ENCODE data around the gene STARD7.
"Not testable (repeated sequence)": the region's sequence is repeated elsewhere in the genome, so short reads cannot be mapped to it uniquely, and the experiment has no call there.

STARD7 gene

DNA sequence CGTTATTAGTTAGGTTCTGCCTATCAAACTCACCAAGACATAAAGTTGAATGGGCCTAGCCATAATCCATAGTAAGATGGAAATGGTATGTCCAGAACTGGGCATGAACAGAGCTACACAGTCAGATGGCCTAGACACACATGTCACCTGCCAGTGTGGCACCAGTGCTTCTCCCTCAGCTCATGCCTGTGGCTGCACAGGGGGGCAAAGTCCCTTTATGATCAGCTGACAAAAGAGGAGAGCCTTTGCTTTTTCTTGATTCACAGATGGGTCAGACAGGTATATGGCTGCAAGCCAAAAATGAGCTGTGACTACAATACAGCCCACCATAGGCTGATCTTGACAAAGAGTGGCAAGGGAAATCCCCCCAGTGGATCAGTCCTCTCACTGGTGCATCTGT lies 28.3 kb upstream of the STARD7 start:
- DNase-seq (ENCODE audit: low read depth in 2 of 2) = no peak

GRCh38 chr2:96233880-96234316 lies 25.3 kb upstream of the STARD7 start:
- DNase-seq (ENCODE audit: low read depth in 2 of 2) = no peak

GRCh38 chr2:96233436-96233835 lies 24.8 kb upstream of the STARD7 start:
- no peak for DNase-seq (ENCODE audit: low read depth in 2 of 2)

DNA sequence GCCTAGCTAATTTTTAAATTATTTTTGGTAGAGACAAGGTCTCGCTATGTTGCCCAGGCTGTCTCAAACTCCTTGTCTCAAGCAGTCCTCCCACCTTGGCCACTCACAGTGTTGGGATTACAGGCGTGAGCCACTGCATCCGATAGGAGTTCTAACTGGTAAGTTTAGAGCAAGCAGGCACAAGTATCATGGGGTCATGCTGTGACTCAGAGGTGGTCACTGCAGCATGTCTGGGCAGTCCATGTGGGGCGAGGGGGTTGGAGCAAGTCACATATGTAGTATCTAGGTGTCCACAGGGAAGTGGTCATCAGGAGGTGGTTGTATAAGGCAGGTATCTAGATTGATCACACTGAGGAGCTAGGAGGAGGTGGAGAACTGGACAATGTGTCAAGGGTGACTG lies 22.7 kb upstream of the STARD7 start:
- no peak for DNase-seq (ENCODE audit: low read depth in 2 of 2)

DNA sequence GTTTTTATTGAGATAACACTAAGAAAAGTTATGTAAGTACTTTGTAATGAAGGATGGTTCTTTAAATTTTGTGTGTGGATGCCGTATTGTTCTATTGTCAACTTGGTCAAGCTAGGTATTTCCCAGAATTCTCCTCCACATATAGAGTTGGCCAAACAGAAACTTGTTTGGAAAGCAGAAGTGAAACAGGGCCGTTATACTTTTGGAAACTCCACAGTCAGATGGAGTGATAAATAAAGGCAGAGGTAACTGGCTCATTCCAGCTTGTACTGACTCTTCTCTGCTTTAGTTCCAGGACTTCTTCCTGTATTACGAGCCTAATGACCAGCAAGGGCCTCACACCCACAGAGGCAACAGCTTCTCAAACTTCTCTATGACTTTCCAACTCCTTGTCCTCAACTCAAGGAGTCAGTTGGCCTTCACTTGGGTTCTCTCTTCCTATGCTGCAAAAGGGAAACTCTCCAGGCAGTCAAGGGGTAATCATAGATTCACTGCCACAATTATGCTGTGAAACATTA lies 16.4 kb upstream of the STARD7 start:
- no peak for DNase-seq (ENCODE audit: low read depth in 2 of 2)

- not testable (repeated sequence) for DNase-seq (ENCODE audit: low read depth in 2 of 2)
Observed at GRCh38 chr2:96221106-96221505, 12.5 kb upstream of the STARD7 start.

- DNase-seq (ENCODE audit: low read depth in 2 of 2) = not testable (repeated sequence)
Observed at GRCh38 chr2:96219959-96220358, 11.3 kb upstream of the STARD7 start.

- no peak for DNase-seq (ENCODE audit: low read depth in 2 of 2)
Observed at GRCh38 chr2:96218508-96219131, 10.0 kb upstream of the STARD7 start.

GRCh38 chr2:96214554-96214953 lies 5.9 kb upstream of the STARD7 start:
- DNase-seq (ENCODE audit: low read depth in 2 of 2) = no peak

DNA sequence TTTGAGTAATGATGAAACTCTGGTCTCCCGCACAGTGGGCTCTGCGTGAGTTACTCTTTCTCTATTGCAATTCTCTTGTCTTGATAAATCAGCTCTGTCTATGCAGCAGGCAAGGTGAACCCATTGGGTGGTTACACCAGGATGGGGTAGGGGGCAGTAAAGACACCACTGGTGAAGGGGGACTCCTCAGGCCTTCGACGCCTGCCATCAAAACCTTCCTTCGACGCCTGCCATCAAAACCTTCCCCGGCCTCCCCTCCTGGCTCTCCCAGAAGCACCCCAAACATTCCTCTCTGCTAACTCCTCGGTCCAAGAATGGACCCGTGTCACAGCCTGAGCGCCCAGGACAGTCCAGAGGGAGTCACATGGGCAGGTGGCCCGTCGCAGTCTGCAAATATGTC lies 4.8 kb upstream of the STARD7 start:
- DNase-seq (ENCODE audit: low read depth in 2 of 2) = no peak

DNA sequence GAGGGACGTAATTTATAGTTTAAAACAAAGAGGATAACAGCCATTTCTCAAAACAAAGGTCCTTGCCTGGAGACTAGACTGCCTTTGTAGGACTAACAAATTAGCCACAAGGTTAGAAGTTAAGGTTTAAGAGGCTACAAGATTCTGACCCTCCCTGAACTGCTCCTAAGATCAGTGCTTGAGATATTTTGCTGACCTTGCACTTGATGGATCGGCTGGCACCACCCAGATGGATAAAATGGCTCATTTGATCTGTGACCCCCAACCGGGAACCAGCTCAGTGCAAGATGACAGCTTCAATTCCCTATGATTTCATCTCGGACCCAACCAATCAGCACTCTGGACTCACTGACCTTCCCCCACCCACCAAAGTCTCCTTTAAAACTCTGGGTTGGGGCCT lies 3.7 kb upstream of the STARD7 start:
- no peak for DNase-seq (ENCODE audit: low read depth in 2 of 2)

GRCh38 chr2:96209729-96210085 lies 1.1 kb upstream of the STARD7 start:
- DNase-seq (ENCODE audit: low read depth in 2 of 2) = no peak

GRCh38 chr2:96209011-96209728 lies 543 bp upstream of the STARD7 start:
- DNase-seq (ENCODE audit: low read depth in 2 of 2) = no peak

DNA sequence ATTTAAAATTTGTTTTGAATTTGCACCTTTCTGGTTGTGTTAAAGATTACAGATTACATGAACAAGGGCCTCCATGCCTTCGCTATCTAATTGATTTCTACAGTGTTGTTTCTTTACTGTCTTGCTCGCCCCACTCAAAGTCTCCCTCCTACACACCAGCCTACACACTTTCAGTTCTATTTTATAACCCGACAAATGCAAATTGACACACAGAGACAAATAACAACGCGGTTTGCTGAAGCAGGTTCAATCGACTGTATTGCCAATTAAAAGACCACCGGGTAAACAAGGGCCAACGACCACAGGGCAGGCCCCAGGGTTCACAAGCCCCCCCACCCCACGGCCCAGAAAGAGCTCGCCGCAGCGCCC lies 869 bp downstream of the STARD7 start:
- DNase-seq (ENCODE audit: low read depth in 2 of 2) = no peak

GRCh38 chr2:96207073-96207773 lies 1.4 kb downstream of the STARD7 start:
- DNase-seq (ENCODE audit: low read depth in 2 of 2) = no peak

GRCh38 chr2:96205888-96206287 lies 2.7 kb downstream of the STARD7 start:
- no peak for DNase-seq (ENCODE audit: low read depth in 2 of 2)

- no peak for DNase-seq (ENCODE audit: low read depth in 2 of 2)
Observed at GRCh38 chr2:96204836-96205624, 3.6 kb downstream of the STARD7 start.

GRCh38 chr2:96203130-96204028 lies 5.2 kb downstream of the STARD7 start:
- no peak for DNase-seq (ENCODE audit: low read depth in 2 of 2)

DNA sequence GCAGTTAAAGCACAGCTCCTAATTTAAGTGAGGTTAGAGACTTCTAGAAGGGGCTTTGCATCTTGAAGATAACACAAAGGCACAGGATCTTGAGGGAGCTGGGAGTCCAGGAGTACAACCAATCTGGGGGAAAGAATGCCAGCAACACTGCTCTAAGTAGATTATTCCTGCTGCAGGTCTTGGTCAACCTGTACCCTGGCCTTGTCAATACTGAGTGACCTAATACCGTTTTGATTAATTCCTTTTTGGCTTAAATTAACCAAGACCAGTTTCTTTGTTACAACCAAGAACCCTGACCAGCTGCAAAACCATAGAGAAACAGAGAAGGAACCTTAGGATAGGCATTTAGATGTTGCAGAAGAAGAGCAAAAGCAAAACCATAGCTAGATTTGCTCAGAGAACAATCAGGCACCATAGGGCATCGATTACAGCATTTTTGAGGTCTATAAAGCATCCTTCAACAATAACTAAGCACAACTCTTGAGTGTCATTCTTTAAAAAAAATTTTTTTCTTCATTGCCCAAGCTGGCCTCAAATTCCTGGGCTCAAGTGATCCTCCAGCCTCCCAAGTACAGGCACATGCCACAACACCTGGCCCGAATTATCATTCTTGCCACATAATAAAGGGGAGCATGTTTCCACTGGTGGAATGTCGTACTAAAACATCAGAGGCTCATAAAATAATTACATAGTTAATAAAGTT lies 6.3 kb downstream of the STARD7 start:
- no peak for DNase-seq (ENCODE audit: low read depth in 2 of 2)

DNA sequence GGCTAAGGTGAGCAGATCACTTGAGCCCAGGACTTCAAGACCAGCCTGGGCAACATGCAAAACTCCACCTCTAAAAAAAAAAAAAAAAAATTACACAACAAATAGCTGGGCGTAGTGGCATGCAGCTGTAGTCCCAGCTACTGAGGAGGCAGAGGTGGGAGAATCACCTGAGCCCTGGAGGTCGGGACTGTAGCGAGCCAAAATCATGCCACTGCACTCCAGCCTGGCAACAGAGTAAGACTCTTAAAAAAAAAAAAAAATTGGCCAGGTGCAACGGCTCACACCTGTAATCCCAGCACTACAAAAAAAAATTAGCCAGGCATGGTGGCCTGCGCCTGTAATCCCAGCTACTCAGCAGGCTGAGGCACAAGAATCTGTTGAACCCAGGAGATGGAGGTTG lies 7.3 kb downstream of the STARD7 start:
- DNase-seq (ENCODE audit: low read depth in 2 of 2) = no peak

Measured in stimulated activated CD4-positive, alpha-beta T cell treated with anti-CD3 and anti-CD28 coated beads, Interleukin-15, amount 100 ng/mL, for 48 hours (primary cell).